ENCODE data around the gene PTPRG.

DNA sequence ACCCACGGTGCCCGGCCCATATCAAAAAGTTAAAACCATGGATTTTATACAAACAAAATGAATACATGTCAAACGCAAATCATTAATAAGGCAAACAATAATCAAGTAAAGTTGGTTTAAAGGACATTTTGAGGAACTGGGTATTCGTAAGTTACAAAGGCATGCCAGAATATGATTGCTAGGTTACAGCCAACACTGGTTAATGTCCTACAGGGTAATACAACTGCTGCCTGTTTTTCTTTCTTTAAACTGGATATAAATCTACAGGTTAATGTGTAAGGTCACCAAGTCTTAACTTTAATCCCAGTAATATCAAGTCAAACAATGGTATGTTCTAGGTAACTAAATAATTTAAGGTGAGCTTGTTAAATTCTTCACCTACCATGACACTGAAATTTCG lies 166.1 kb downstream of the PTPRG start:
- TF ChIP-seq, protein P1, sequence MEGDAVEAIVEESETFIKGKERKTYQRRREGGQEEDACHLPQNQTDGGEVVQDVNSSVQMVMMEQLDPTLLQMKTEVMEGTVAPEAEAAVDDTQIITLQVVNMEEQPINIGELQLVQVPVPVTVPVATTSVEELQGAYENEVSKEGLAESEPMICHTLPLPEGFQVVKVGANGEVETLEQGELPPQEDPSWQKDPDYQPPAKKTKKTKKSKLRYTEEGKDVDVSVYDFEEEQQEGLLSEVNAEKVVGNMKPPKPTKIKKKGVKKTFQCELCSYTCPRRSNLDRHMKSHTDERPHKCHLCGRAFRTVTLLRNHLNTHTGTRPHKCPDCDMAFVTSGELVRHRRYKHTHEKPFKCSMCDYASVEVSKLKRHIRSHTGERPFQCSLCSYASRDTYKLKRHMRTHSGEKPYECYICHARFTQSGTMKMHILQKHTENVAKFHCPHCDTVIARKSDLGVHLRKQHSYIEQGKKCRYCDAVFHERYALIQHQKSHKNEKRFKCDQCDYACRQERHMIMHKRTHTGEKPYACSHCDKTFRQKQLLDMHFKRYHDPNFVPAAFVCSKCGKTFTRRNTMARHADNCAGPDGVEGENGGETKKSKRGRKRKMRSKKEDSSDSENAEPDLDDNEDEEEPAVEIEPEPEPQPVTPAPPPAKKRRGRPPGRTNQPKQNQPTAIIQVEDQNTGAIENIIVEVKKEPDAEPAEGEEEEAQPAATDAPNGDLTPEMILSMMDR (IDR thresholded peaks at IDR 0.05) = no peak
- TF ChIP-seq POLR2A (IDR thresholded peaks at IDR 0.05) = no peak
